NOMO-1 (cell line): ENCODE results near the gene GPN1.
A peak's percentile ranks its signal among the peaks of the same experiment; 100 is the strongest.
"Not testable (repeated sequence)": the region's sequence is repeated elsewhere in the genome, so short reads cannot be mapped to it uniquely, and the experiment has no call there.

Source experiments
- DNase-seq, 2 experiments: peaks; one replicate each; lab custom pipeline; 2025; ENCODE audit not compliant: unreplicated experiment in 2 of 2; lab: John Stamatoyannopoulos, UW

The GPN1 gene

GRCh38 chr2:27628767-27629709, at the start of gene GPN1, which contains the start of gene CCDC121:
TSS of gene GPN1 (plus strand) at chr2:27629050. CDS start at chr2:27629059, 9 bp downstream.
TSS of gene CCDC121 (minus strand) at chr2:27629012. CDS start at chr2:27627799, 1,213 bp downstream.
- DNase-seq = peak; percentile 99

- DNase-seq = no peak
Observed at GRCh38 chr2:27581417-27582128, 47.3 kb upstream of the GPN1 start.

GRCh38 chr2:27582129-27582694, 46.6 kb upstream of the GPN1 start:
- no peak for DNase-seq

GRCh38 chr2:27582695-27583389, 46.0 kb upstream of the GPN1 start, which contains the start of gene ZNF512:
TSS of gene ZNF512 (plus strand) at chr2:27583042. CDS start at chr2:27583113, 71 bp downstream.
- DNase-seq = peak; percentile 94

- DNase-seq = no peak
Observed at GRCh38 chr2:27583390-27583915, 45.4 kb upstream of the GPN1 start.

- DNase-seq = no peak
Observed at GRCh38 chr2:27584597-27584996, 44.3 kb upstream of the GPN1 start.

- DNase-seq = no peak
Observed at GRCh38 chr2:27587025-27587424, 41.8 kb upstream of the GPN1 start.

GRCh38 chr2:27588308-27588707, 40.5 kb upstream of the GPN1 start:
- DNase-seq = no peak

- peak in 1 of 2 experiments; percentile 6 for DNase-seq
Observed at GRCh38 chr2:27591745-27592144, 37.1 kb upstream of the GPN1 start.

GRCh38 chr2:27593240-27593639, 35.6 kb upstream of the GPN1 start:
- DNase-seq = no peak

- not testable (repeated sequence) for DNase-seq
Observed at GRCh38 chr2:27594020-27594703, 34.7 kb upstream of the GPN1 start.

GRCh38 chr2:27595412-27595811, 33.4 kb upstream of the GPN1 start:
- DNase-seq = not testable (repeated sequence)

- DNase-seq = no peak
Observed at GRCh38 chr2:27596627-27597026, 32.2 kb upstream of the GPN1 start.

- DNase-seq = no peak
Observed at GRCh38 chr2:27606611-27607010, 22.2 kb upstream of the GPN1 start.

- DNase-seq = no peak
Observed at GRCh38 chr2:27613985-27614384, 14.9 kb upstream of the GPN1 start.

- no peak for DNase-seq
Observed at GRCh38 chr2:27615316-27615715, 13.5 kb upstream of the GPN1 start.

- no peak for DNase-seq
Observed at GRCh38 chr2:27621524-27621923, 7.3 kb upstream of the GPN1 start.

GRCh38 chr2:27622921-27623384, 5.9 kb upstream of the GPN1 start:
- DNase-seq = no peak

- no peak for DNase-seq
Observed at GRCh38 chr2:27624943-27625342, 3.9 kb upstream of the GPN1 start.

- DNase-seq = not testable (repeated sequence)
Observed at GRCh38 chr2:27626323-27626722, 2.5 kb upstream of the GPN1 start.
